Left lung (tissue), 10 donors: ENCODE data around the gene EIPR1. TPM values are rescaled to one million over a fixed set of nuclear protein-coding genes. Genes with fewer than 3 reads are reported as not detected.

Source experiments
- ATAC-seq: fragments of 200-7000 bp; cut with Tn5 transposase; one replicate; pipeline ENCODE4 v1.9.1; 2020; ENCODE audit warnings: moderate library complexity
- DNase-seq, 4 donors: peaks; one replicate each; pipeline ENCODE4 v3.0.0-alpha.2; 2013 to 2020
- H3K27ac ChIP-seq, 2 donors: fragments of 200-600 bp; sonication (generic) in 1 of 2; one replicate each; pipeline versions ENCODE4 v1.5.0 to v1.8.0; 2020 to 2021
- H3K27me3 ChIP-seq, 2 donors: fragments of 200-600 bp; sonication (generic) in 1 of 2; one replicate each; pipeline versions ENCODE4 v1.5.0 to v1.8.0; 2020 to 2021
- H3K36me3 ChIP-seq, 2 donors: fragments of 200-600 bp; sonication (generic) in 1 of 2; one replicate each; pipeline versions ENCODE4 v1.5.0 to v1.8.0; 2020 to 2021
- H3K4me1 ChIP-seq, 2 donors: fragments of 200-600 bp; one replicate each; pipeline ENCODE4 v1.8.0; 2021
- H3K4me3 ChIP-seq, 2 donors: fragments of 200-600 bp; sonication (generic) in 1 of 2; one replicate each; pipeline versions ENCODE4 v1.5.0 to v1.8.0; 2020 to 2021; ENCODE audit warnings: mild to moderate bottlenecking in 1 of 2
- H3K9me3 ChIP-seq, 2 donors: fragments of 200-600 bp; sonication (generic) in 1 of 2; one replicate each; pipeline versions ENCODE4 v1.5.0 to v1.8.0; 2020 to 2021
- CTCF ChIP-seq, 2 donors: fragments of 200-600 bp; sonication (generic) in 1 of 2; IDR thresholded peaks; one replicate each; pipeline versions ENCODE4 v1.5.0 to v1.8.0; 2021; ENCODE audit warnings: antibody characterized with exemption in 2 of 2
- intact Hi-C, 2 donors: fragments of 100-400 bp; cut with DNase I; formaldehyde crosslinking; loops; one replicate each; pipeline versions ENCODE4 v1.11.2 to v1.14.2; 2022
- polyA plus RNA-seq, 6 donors: library from polyadenylated mRNA; unstranded; fragments of 120-200 nt; gene quantifications; one replicate each; pipeline ENCODE4 v1.2.1, GENCODE V29; 2013; ENCODE audit not compliant: insufficient read length in 6 of 6
- total RNA-seq, 2 donors: library from RNA; stranded (reverse); fragmentation: NEBNext Ultra II Directional; extraction: Animal tissue kit (Norgen Biotek cat#: 25700); gene quantifications; one replicate each; pipeline ENCODE4 v1.2.1, GENCODE V29; 2021
- donor health status: DM: no; HTN: yes; CAD: no.
- donor health status: DM: no; HTN: no; CAD: no.

The EIPR1 gene
- total and polyA plus RNA-seq, 8 donors, result 18.1 to 24.4 (median 21.0) TPM

- Histone ChIP-seq H3K4me1 (no peaks in the 10 kb centered on the region), H3K27ac (no peak overlapping the region), H3K9me3 (peaks cover 0 to 31% of the 10 kb centered on the region in 2 donors), H3K4me3 (no peak overlapping the region), H3K36me3 (peaks cover 0 to 47% of the 10 kb centered on the region in 2 donors), H3K27me3 (no peaks in the 10 kb centered on the region)
- intact Hi-C loops, result no loop called here
- ATAC-seq, result no peak
- no peak for DNase-seq
- no peak for TF ChIP-seq CTCF (IDR thresholded peaks at IDR 0.05)
Measured at GRCh38 chr2:3249476-3249962, 128.1 kb downstream of the EIPR1 start.

GRCh38 chr2:3248754-3249475 is 128.7 kb downstream of the EIPR1 start:
- no peak overlapping the region for H3K4me3 ChIP-seq
- ATAC-seq (no peak), DNase-seq (no peak)
- H3K4me1 ChIP-seq, result no peaks in the 10 kb centered on the region
- peaks cover 0 to 31% of the 10 kb centered on the region in 2 donors for H3K9me3 ChIP-seq
- H3K27me3 ChIP-seq, result no peaks in the 10 kb centered on the region
- no peak overlapping the region for H3K27ac ChIP-seq
- H3K36me3 ChIP-seq, result peaks cover 0 to 43% of the 10 kb centered on the region in 2 donors
- intact Hi-C loops, result no loop called here
- no peak for TF ChIP-seq CTCF (IDR thresholded peaks at IDR 0.05)

- H3K9me3 ChIP-seq, result peaks cover 0 to 31% of the 10 kb centered on the region in 2 donors
- ATAC-seq (no peak), DNase-seq (no peak)
- peaks cover 0 to 4% of the 10 kb centered on the region in 2 donors for H3K4me1 ChIP-seq
- no peak overlapping the region for H3K4me3 ChIP-seq
- no peaks in the 10 kb centered on the region for H3K27me3 ChIP-seq
- intact Hi-C loops, result no loop called here
- H3K27ac ChIP-seq, result no peak overlapping the region
- H3K36me3 ChIP-seq, result peaks cover 0 to 37% of the 10 kb centered on the region in 2 donors
- TF ChIP-seq CTCF (IDR thresholded peaks at IDR 0.05), result no peak
Measured at GRCh38 chr2:3246928-3247714, 130.5 kb downstream of the EIPR1 start.

GRCh38 chr2:3246406-3246805 is 131.2 kb downstream of the EIPR1 start:
- Histone ChIP-seq H3K4me3 (no peak overlapping the region), H3K36me3 (peaks cover 0 to 32% of the 10 kb centered on the region in 2 donors), H3K4me1 (peaks cover 0 to 7% of the 10 kb centered on the region in 2 donors), H3K9me3 (peaks cover 0 to 31% of the 10 kb centered on the region in 2 donors), H3K27ac (no peak overlapping the region), H3K27me3 (no peaks in the 10 kb centered on the region)
- DNase-seq (no peak), ATAC-seq (no peak)
- intact Hi-C loops, result no loop called here
- no peak for TF ChIP-seq CTCF (IDR thresholded peaks at IDR 0.05)

- Histone ChIP-seq H3K27me3 (no peaks in the 10 kb centered on the region), H3K27ac (no peak overlapping the region), H3K4me3 (no peak overlapping the region), H3K9me3 (peaks cover 0 to 16% of the 10 kb centered on the region in 2 donors), H3K36me3 (peaks cover 0 to 20% of the 10 kb centered on the region in 2 donors), H3K4me1 (peaks cover 0 to 7% of the 10 kb centered on the region in 2 donors)
- no peak for ATAC-seq
- intact Hi-C loops, result no loop called here
- DNase-seq, result no peak
- no peak for TF ChIP-seq CTCF (IDR thresholded peaks at IDR 0.05)
Measured at GRCh38 chr2:3244486-3244885, 133.1 kb downstream of the EIPR1 start.
